ENCODE data around the gene OR5K2. TPM values are rescaled to one million over a fixed set of nuclear protein-coding genes. Genes with fewer than 3 reads are reported as not detected.

The OR5K2 gene
- total RNA-seq, 4 donors from 2014 or later, result not detected

DNA sequence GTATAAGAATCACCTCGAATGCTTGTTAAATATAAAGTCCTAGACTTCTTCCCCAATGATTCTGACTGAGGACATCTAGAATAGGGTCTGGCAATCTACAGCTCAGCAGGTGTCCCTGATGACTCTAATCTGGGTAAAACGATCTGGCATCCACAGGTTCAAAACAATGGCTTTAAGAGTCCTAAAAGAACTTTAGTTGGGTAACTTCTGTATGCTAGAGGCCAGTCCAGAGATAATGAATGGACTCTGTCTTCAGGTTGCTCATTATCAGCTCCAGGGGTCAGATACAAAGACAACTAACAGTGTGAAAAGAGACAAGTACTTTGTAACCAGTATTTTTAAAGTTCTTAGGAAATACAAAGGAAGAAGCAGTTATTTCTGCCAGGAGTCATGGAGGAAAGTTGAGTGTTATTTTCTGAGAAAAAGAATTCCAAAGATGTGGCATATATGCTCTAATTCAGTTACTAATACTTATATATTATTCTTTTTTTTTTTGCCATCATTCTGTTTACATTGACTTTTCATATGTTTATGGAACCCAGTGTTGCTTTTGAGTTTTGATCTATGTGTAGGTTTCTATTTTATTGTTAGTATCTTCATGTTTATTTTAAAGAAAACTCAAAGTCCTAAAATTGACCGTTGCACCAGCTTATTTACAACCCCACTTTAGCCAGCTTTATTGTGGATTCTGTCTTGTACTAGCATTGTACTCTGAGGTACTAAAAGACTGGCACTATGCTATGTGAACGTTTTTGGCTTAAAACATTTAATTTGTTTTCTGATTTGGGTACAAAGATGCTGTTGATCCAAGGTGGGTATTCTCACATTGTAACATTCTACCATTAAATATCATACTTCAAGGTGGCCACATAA lies 31.2 kb downstream of the OR5K2 start:
- DNase-seq (ENCODE audit: low spot score in 2 of 2), result no peak
- H3K4me1 ChIP-seq, result no peaks in the 10 kb centered on the region
- TF ChIP-seq CTCF (IDR thresholded peaks at IDR 0.05), result no peak
- no peak overlapping the region for H3K4me3 ChIP-seq
- WGBS, result 61% methylated on average over 4 of the region's 4 CpGs
- H3K36me3 ChIP-seq, result no peaks in the 10 kb centered on the region
- H3K27ac ChIP-seq, result no peak overlapping the region
- H3K27me3 ChIP-seq, result peaks cover 4% of the 10 kb centered on the region
- no peaks in the 10 kb centered on the region for H3K9me3 ChIP-seq

DNA sequence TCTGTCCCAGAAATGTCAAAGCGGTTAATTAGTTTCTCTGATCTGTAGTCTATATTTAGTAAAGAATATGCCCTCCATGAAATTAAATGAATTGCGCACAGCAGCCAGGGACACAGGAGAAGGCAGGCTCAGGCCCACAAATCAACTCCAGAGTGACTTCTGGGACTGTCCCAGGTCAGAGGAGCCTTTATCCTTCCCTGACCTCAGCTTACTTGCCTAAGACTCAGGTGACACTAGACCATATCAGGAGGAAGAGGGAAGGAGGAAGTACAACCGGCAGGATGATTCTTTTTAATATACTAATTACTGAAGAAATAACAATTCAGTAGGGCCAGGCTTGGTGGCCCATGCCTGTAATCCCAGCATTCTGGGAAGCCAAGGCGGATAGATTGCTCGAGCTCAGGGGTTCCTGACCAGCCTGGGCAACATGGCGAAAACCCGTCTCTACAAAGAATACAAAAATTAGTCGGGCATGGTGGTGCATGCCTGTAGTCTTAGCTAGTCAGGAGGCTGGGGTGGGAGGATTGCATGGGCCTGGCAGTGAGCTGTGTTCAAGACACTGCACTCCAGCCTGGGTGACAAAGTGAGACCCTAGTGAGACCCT lies 32.5 kb downstream of the OR5K2 start:
- Histone ChIP-seq H3K27ac (no peak overlapping the region), H3K4me1 (no peaks in the 10 kb centered on the region), H3K36me3 (no peaks in the 10 kb centered on the region), H3K9me3 (no peaks in the 10 kb centered on the region), H3K4me3 (no peak overlapping the region), H3K27me3 (peaks cover 4% of the 10 kb centered on the region)
- DNase-seq (ENCODE audit: low spot score in 2 of 2), result no peak
- 85% methylated on average over 8 of the region's 8 CpGs for WGBS
- no peak for TF ChIP-seq POLR2A (IDR thresholded peaks at IDR 0.05)
- no peak for TF ChIP-seq CTCF (IDR thresholded peaks at IDR 0.05)
- TF ChIP-seq EP300 (IDR thresholded peaks at IDR 0.05), result no peak
- no peak for TF ChIP-seq POLR2AphosphoS5 (IDR thresholded peaks at IDR 0.05)

DNA sequence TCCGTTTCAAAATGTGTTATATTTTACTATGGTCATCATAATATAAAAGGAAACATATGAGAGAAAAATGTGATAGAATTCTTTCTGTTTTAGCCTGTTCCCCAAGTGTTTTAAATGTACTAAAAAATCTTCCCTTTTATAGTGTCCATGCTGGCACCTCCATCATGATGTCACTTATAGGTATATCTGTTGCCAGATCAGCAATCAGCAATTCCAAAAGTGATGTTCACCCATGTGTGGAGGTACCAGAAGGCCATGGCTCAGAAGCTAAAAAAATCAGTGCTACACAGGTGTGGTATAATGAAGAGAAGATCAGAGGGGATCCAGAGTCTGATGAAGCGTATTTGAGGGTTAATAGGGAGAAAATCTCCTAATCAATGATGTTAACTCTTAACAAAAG lies 33.2 kb downstream of the OR5K2 start:
- no peaks in the 10 kb centered on the region for H3K4me1 ChIP-seq
- TF ChIP-seq EP300 (IDR thresholded peaks at IDR 0.05) (no peak), CTCF (IDR thresholded peaks at IDR 0.05) (no peak), POLR2AphosphoS5 (IDR thresholded peaks at IDR 0.05) (no peak)
- DNase-seq (ENCODE audit: low spot score in 2 of 2), result no peak
- H3K4me3 ChIP-seq, result no peak overlapping the region
- H3K36me3 ChIP-seq, result no peaks in the 10 kb centered on the region
- 79% methylated on average over 2 of the region's 2 CpGs for WGBS
- no peaks in the 10 kb centered on the region for H3K9me3 ChIP-seq
- H3K27ac ChIP-seq, result no peak overlapping the region
- peaks cover 4% of the 10 kb centered on the region for H3K27me3 ChIP-seq

- TF ChIP-seq EP300 (IDR thresholded peaks at IDR 0.05), result no peak
- no peak for TF ChIP-seq POLR2AphosphoS5 (IDR thresholded peaks at IDR 0.05)
- no peak for TF ChIP-seq CTCF (IDR thresholded peaks at IDR 0.05)
- no peak for TF ChIP-seq POLR2A (IDR thresholded peaks at IDR 0.05)
- 78% methylated on average over 7 of the region's 7 CpGs for WGBS
- H3K27ac ChIP-seq, result no peak within 1 kb of the TSS
- no peaks in the 10 kb centered on the region for H3K36me3 ChIP-seq
- no peak within 1 kb of the TSS for H3K4me3 ChIP-seq
- DNase-seq (ENCODE audit: low spot score in 2 of 2), result no peak
- H3K9me3 ChIP-seq, result no peaks in the 10 kb centered on the region
- peaks cover 4% of the 10 kb centered on the region for H3K27me3 ChIP-seq
- no peaks in the 10 kb centered on the region for H3K4me1 ChIP-seq
Observed at GRCh38 chr3:98531622-98532274, 34.3 kb downstream of the OR5K2 start, which contains the start of gene GPR15. Gene GPR15, plus strand, starts transcription at chr3:98531978. Its CDS starts 56 bp downstream, at chr3:98532034.

DNA sequence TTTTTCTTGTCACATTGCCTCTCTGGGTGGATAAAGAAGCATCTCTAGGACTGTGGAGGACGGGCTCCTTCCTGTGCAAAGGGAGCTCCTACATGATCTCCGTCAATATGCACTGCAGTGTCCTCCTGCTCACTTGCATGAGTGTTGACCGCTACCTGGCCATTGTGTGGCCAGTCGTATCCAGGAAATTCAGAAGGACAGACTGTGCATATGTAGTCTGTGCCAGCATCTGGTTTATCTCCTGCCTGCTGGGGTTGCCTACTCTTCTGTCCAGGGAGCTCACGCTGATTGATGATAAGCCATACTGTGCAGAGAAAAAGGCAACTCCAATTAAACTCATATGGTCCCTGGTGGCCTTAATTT lies 34.8 kb downstream of the OR5K2 start:
- H3K9me3 ChIP-seq, result no peaks in the 10 kb centered on the region
- no peak overlapping the region for H3K27ac ChIP-seq
- no peaks in the 10 kb centered on the region for H3K4me1 ChIP-seq
- no peaks in the 10 kb centered on the region for H3K36me3 ChIP-seq
- no peak for DNase-seq (ENCODE audit: low spot score in 2 of 2)
- WGBS, result 89% methylated on average over 5 of the region's 5 CpGs
- TF ChIP-seq POLR2A (IDR thresholded peaks at IDR 0.05) (no peak), CTCF (IDR thresholded peaks at IDR 0.05) (no peak)
- peaks cover 4% of the 10 kb centered on the region for H3K27me3 ChIP-seq
- no peak overlapping the region for H3K4me3 ChIP-seq

Data from suprapubic skin (tissue), 4 donors.